HEK293 (cell line): ENCODE results near the gene FASTK.

Experiments used
- CTCF ChIA-PET: fragments of 350-600 bp; formaldehyde crosslinking; extraction: SDS; loops from one replicate; lab custom pipeline; 2021; ENCODE audit warnings: antibody characterized with exemption; lab: Yijun Ruan, JAX
- POLR2A ChIA-PET: fragments of 300-600 bp; formaldehyde crosslinking; extraction: SDS; loops from one replicate; lab custom pipeline; 2020; ENCODE audit warnings: antibody characterized with exemption, inconsistent platforms; lab: Yijun Ruan, JAX
- H3K27ac ChIP-seq: fragments of 200-500 bp; sonication (Bioruptor generic); 2 replicates; pipeline ENCODE4 v1.5.1; 2014; ENCODE audit warnings: low read depth, low read length, control low read depth, inconsistent platforms; ENCODE audit errors: extremely low read depth
- H3K36me3 ChIP-seq, 2 experiments: fragments of 200-500 bp in 1 of 2; sonication (Bioruptor generic) in 1 of 2; 1 replicate in 1 of 2; 2 replicates in 1 of 2; pipeline ENCODE4 v1.5.1; 2014 to 2017; ENCODE audit warnings: inconsistent platforms in 2 of 2, low read length in 2 of 2; ENCODE audit not compliant: control insufficient read depth in 2 of 2, insufficient read depth in 1 of 2
- H3K4me1 ChIP-seq: fragments of 200-500 bp; sonication (Bioruptor generic); 2 replicates; pipeline ENCODE4 v1.5.1; 2014; ENCODE audit warnings: mild to moderate bottlenecking, low read length, inconsistent platforms; ENCODE audit not compliant: control insufficient read depth, insufficient read depth
- H3K4me3 ChIP-seq: 2 replicates; pipeline ENCODE4 v1.5.1; 2011; ENCODE audit warnings: low read depth, mild to moderate bottlenecking, control low read depth, low read length, moderate library complexity
- H3K9me3 ChIP-seq: fragments of 200-500 bp; sonication (Bioruptor generic); 2 replicates; pipeline ENCODE4 v1.5.1; 2014; ENCODE audit warnings: low read depth, low read length, inconsistent platforms; ENCODE audit not compliant: control insufficient read depth, insufficient read depth
- EGR2 ChIP-seq: fragments of 450-650 bp; formaldehyde crosslinking; IDR thresholded peaks from 2 replicates; pipeline ENCODE4 v1.5.1; 2016; ENCODE audit warnings: low read depth, missing biosample characterization, missing genetic modification characterization
- OSR2 ChIP-seq: fragments of 450-650 bp; formaldehyde crosslinking; IDR thresholded peaks from 2 replicates; pipeline ENCODE4 v1.5.1; 2016; ENCODE audit warnings: missing biosample characterization, missing genetic modification characterization
- SP7 ChIP-seq: fragments of 450-650 bp; formaldehyde crosslinking; IDR thresholded peaks from 2 replicates; pipeline ENCODE4 v1.5.1; 2016; ENCODE audit warnings: missing biosample characterization, missing genetic modification characterization
- TRIM28 ChIP-seq: IDR thresholded peaks from 2 replicates; pipeline ENCODE4 v1.6.1; 2011; ENCODE audit warnings: low read length, control low read depth, borderline replicate concordance
- ZBTB17 ChIP-seq: fragments of 450-650 bp; formaldehyde crosslinking; IDR thresholded peaks from 2 replicates; pipeline ENCODE4 v1.5.1; 2016; ENCODE audit warnings: missing biosample characterization, missing genetic modification characterization
- ZBTB8A ChIP-seq: fragments of 450-650 bp; formaldehyde crosslinking; IDR thresholded peaks from 2 replicates; pipeline ENCODE4 v1.5.1; 2016; ENCODE audit warnings: missing biosample characterization, missing genetic modification characterization
- ZFP3 ChIP-seq: fragments of 450-650 bp; formaldehyde crosslinking; IDR thresholded peaks from 2 replicates; pipeline ENCODE4 v1.5.1; 2016; ENCODE audit warnings: low read depth, missing biosample characterization, missing genetic modification characterization
- ZNF148 ChIP-seq: fragments of 450-650 bp; formaldehyde crosslinking; IDR thresholded peaks from 2 replicates; pipeline ENCODE4 v1.5.0; 2017; ENCODE audit warnings: missing biosample characterization, missing genetic modification characterization, borderline replicate concordance
- ZNF157 ChIP-seq: fragments of 450-650 bp; formaldehyde crosslinking; IDR thresholded peaks from 2 replicates; pipeline ENCODE4 v1.5.1; 2016; ENCODE audit warnings: missing biosample characterization, missing genetic modification characterization
- ZNF184 ChIP-seq: fragments of 450-650 bp; IDR thresholded peaks from 2 replicates; pipeline ENCODE4 v1.5.1; 2018; ENCODE audit warnings: missing biosample characterization, mild to moderate bottlenecking, missing genetic modification characterization
- ZNF221 ChIP-seq: fragments of 450-650 bp; formaldehyde crosslinking; IDR thresholded peaks from 2 replicates; pipeline ENCODE4 v1.5.1; 2017; ENCODE audit warnings: missing biosample characterization, missing genetic modification characterization, borderline replicate concordance
- ZNF23 ChIP-seq: fragments of 450-650 bp; formaldehyde crosslinking; IDR thresholded peaks from 2 replicates; pipeline ENCODE4 v1.5.1; 2016; ENCODE audit warnings: missing biosample characterization, missing genetic modification characterization, borderline replicate concordance
- ZNF239 ChIP-seq: fragments of 450-650 bp; formaldehyde crosslinking; IDR thresholded peaks from 2 replicates; pipeline ENCODE4 v1.5.1; 2016; ENCODE audit warnings: missing biosample characterization, missing genetic modification characterization
- ZNF302 ChIP-seq: fragments of 450-650 bp; formaldehyde crosslinking; IDR thresholded peaks from 2 replicates; pipeline ENCODE4 v1.5.1; 2016; ENCODE audit warnings: missing biosample characterization, missing genetic modification characterization, low read depth
- ZNF426 ChIP-seq: fragments of 450-650 bp; formaldehyde crosslinking; IDR thresholded peaks from 2 replicates; pipeline ENCODE4 v1.5.1; 2017; ENCODE audit warnings: missing biosample characterization, missing genetic modification characterization, mild to moderate bottlenecking, inconsistent platforms, moderate library complexity
- ZNF510 ChIP-seq: fragments of 450-650 bp; formaldehyde crosslinking; IDR thresholded peaks from 2 replicates; pipeline ENCODE4 v1.5.1; 2018; ENCODE audit warnings: mild to moderate bottlenecking, missing genetic modification characterization, missing biosample characterization; ENCODE audit not compliant: insufficient replicate concordance
- ZNF518A ChIP-seq: fragments of 450-650 bp; formaldehyde crosslinking; conservative IDR thresholded peaks from 2 replicates; pipeline ENCODE4 v1.5.1; 2016; ENCODE audit warnings: low read depth, missing biosample characterization, missing genetic modification characterization
- ZNF529 ChIP-seq: fragments of 450-650 bp; formaldehyde crosslinking; IDR thresholded peaks from 2 replicates; pipeline ENCODE4 v1.5.1; 2017; ENCODE audit warnings: missing genetic modification characterization, missing biosample characterization; ENCODE audit not compliant: insufficient replicate concordance
- ZNF548 ChIP-seq: fragments of 450-650 bp; formaldehyde crosslinking; IDR thresholded peaks from 2 replicates; pipeline ENCODE4 v1.5.1; 2016; ENCODE audit warnings: missing biosample characterization, missing genetic modification characterization
- ZNF626 ChIP-seq: fragments of 450-650 bp; sonication (Bioruptor Pico); formaldehyde crosslinking; IDR thresholded peaks from 2 replicates; pipeline ENCODE4 v1.5.1; 2018; ENCODE audit warnings: missing biosample characterization, missing genetic modification characterization, inconsistent platforms
- ZNF654 ChIP-seq: fragments of 450-650 bp; formaldehyde crosslinking; IDR thresholded peaks from 2 replicates; pipeline ENCODE4 v1.5.1; 2016; ENCODE audit warnings: low read depth, missing biosample characterization, missing genetic modification characterization
- ZNF776 ChIP-seq: fragments of 450-650 bp; formaldehyde crosslinking; IDR thresholded peaks from 2 replicates; pipeline ENCODE4 v1.5.0; 2017; ENCODE audit warnings: missing biosample characterization, missing genetic modification characterization, borderline replicate concordance
- TF ChIP-seq, protein P1 (sequence below): fragments of 450-650 bp; formaldehyde crosslinking; IDR thresholded peaks from 2 replicates; pipeline ENCODE4 v1.5.1; 2017; ENCODE audit warnings: missing biosample characterization, missing genetic modification characterization
- TF ChIP-seq, protein P2 (sequence below): fragments of 450-650 bp; formaldehyde crosslinking; IDR thresholded peaks from 2 replicates; pipeline ENCODE4; 2016; ENCODE audit warnings: missing biosample characterization, missing genetic modification characterization

The FASTK gene

DNA sequence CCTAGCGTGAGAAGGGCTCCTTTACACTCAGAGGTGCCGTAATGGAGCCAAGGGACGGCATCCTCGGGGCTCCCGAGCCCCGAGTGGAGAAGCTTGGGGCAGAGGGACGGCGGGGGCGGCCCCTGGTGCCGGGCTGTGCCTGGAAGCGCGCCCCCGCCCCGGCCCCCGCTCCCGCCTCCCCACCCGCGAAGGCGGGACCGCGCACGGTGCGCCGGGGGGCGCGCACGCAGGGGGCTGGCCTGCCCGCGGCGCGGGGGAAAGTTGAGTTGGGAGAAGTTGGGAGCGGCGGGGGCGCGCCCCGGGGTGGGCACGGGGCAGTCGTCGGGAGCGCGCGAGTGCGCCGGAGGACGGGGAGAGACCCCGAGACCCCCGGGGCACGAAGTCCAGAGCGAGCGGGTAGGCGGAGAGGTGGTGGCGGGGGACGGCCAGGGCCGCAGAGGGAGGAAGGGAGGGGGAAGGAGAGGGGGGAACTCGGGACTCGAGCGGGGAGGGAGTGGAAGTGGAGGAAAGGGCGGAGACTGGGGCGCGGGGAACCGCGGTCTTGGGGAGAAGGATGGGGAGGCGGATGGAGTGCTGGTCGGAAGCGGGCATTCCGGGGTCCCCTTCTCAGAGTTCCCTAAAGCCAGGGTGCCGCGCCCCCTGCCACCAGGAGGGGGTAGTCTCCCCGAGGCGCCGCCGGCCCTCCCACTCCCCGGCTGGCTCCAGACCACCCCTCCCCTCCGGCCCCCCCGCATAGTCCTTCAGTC is 21.1 kb downstream of the FASTK start, which contains the start of gene SLC4A2:
TSS of gene SLC4A2 (plus strand) at position 223 of the 746 bp plus-strand sequence. CDS start 2,399 bp downstream, outside the sequence.
- Histone ChIP-seq H3K27ac (peak within 1 kb of the TSS; percentile 48; the same call in 1 of the 2 replicates), H3K4me3 (peak within 1 kb of the TSS; percentile 71), H3K4me1 (no peaks in the 10 kb centered on the region; the same call in 1 of the 2 replicates), H3K36me3 (peaks cover 0 to 40% of the 10 kb centered on the region in 2 experiments; a peak in 1 of 3 replicates), H3K9me3 (no peaks in the 10 kb centered on the region)
- ChIA-PET CTCF (interaction anchor here (0.7 to 1.9 kb wide), 6 partner anchors 22 to 51 kb away, joined by 3 to 5 read pairs (median 4); no protein-coding TSS in a partner anchor), POLR2A (interaction anchor here (0.6 to 3.4 kb wide), 5 partner anchors 17 to 31 kb away, joined by 4 to 13 read pairs (median 6); partner anchors contain the start of genes ABCB8 and FASTK)
- TF ChIP-seq ZNF654 (tag by site-specific recombination): no peak
- TF ChIP-seq ZNF529 (tag by site-specific recombination): no peak
- TF ChIP-seq, protein P1, sequence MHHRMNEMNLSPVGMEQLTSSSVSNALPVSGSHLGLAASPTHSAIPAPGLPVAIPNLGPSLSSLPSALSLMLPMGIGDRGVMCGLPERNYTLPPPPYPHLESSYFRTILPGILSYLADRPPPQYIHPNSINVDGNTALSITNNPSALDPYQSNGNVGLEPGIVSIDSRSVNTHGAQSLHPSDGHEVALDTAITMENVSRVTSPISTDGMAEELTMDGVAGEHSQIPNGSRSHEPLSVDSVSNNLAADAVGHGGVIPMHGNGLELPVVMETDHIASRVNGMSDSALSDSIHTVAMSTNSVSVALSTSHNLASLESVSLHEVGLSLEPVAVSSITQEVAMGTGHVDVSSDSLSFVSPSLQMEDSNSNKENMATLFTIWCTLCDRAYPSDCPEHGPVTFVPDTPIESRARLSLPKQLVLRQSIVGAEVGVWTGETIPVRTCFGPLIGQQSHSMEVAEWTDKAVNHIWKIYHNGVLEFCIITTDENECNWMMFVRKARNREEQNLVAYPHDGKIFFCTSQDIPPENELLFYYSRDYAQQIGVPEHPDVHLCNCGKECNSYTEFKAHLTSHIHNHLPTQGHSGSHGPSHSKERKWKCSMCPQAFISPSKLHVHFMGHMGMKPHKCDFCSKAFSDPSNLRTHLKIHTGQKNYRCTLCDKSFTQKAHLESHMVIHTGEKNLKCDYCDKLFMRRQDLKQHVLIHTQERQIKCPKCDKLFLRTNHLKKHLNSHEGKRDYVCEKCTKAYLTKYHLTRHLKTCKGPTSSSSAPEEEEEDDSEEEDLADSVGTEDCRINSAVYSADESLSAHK (tag by site-specific recombination): 0 out of 2 replicates have a peak, but pooled peaks have one; percentile 12
- no peak for TF ChIP-seq ZNF776
- no peak for TF ChIP-seq ZNF510 (tag by site-specific recombination)
- TF ChIP-seq ZBTB17 (tag by site-specific recombination): no peak
- TF ChIP-seq ZFP3 (tag by site-specific recombination): no peak
- TF ChIP-seq ZBTB8A (tag by site-specific recombination): peak; percentile 12; the same call in 1 of the 2 replicates
- no peak for TF ChIP-seq ZNF184 (tag by site-specific recombination)
- TF ChIP-seq ZNF148 (tag by site-specific recombination): no peak
- no peak for TF ChIP-seq OSR2
- TF ChIP-seq TRIM28: no peak
- no peak for TF ChIP-seq ZNF239
- no peak for TF ChIP-seq ZNF221 (tag by site-specific recombination)
- no peak for TF ChIP-seq ZNF23
- peak; percentile 68 for TF ChIP-seq EGR2
- no peak for TF ChIP-seq ZNF548 (tag by site-specific recombination)
- TF ChIP-seq SP7 (tag by site-specific recombination): no peak
- no peak for TF ChIP-seq ZNF157 (tag by site-specific recombination)
- no peak for TF ChIP-seq ZNF302 (tag by site-specific recombination)
- TF ChIP-seq ZNF626 (tag by site-specific recombination): no peak
- TF ChIP-seq ZNF518A (tag by site-specific recombination): no peak
- no peak for TF ChIP-seq ZNF426 (tag by site-specific recombination)
- TF ChIP-seq, protein P2, sequence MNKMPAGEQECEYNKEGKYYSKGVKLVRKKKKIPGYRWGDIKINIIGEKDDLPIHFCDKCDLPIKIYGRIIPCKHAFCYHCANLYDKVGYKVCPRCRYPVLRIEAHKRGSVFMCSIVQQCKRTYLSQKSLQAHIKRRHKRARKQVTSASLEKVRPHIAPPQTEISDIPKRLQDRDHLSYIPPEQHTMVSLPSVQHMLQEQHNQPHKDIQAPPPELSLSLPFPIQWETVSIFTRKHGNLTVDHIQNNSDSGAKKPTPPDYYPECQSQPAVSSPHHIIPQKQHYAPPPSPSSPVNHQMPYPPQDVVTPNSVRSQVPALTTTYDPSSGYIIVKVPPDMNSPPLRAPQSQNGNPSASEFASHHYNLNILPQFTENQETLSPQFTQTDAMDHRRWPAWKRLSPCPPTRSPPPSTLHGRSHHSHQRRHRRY (tag by site-specific recombination): no peak
